A549 (cell line): ENCODE data around the gene CAMSAP1. TPM values are rescaled to one million over a fixed set of nuclear protein-coding genes. Genes with fewer than 3 reads are reported as not detected.

Experiments used
- ATAC-seq, 2 experiments: fragments of 200-7000 bp in 1 of 2; fragments of >200 bp in 1 of 2; cut with Nextera tagmentation in 1 of 2; cut with Tn5 transposase in 1 of 2; 3 replicates each; pipeline versions ENCODE4 v1.8.0 to v1.9.1; 2018 to 2020; ENCODE audit warnings: mild to moderate bottlenecking in 1 of 2, moderate library complexity in 1 of 2
- CTCF ChIA-PET: fragments of 300-600 bp; sonication (Branson Sonifier 250); formaldehyde crosslinking; extraction: SDS; loops from one replicate; lab custom pipeline; 2021; ENCODE audit warnings: antibody characterized with exemption, inconsistent platforms; lab: Yijun Ruan, JAX
- POLR2A ChIA-PET: fragments of 350-600 bp; formaldehyde crosslinking; extraction: SDS; loops from one replicate; lab custom pipeline; 2021; ENCODE audit warnings: antibody characterized with exemption, inconsistent platforms; lab: Yijun Ruan, JAX
- DNase-seq, 2 experiments: peaks; one replicate each; pipeline versions ENCODE4 v3.0.0 to v3.0.0-alpha.2; 2011 to 2016; ENCODE audit warnings: low read depth in 1 of 2, low spot score in 1 of 2
- FAIRE-seq: peaks from 2 replicates; lab custom pipeline; 2011; peaks lifted over from hg19 to GRCh38; lab: Jason Lieb, UNC
- H3K27ac ChIP-seq, 2 experiments: fragments of >200 bp; sonication (Bioruptor Twin); formaldehyde crosslinking; 3 replicates each; pipeline ENCODE4 v1.5.1; 2016 to 2017
- H3K4me1 ChIP-seq: fragments of >200 bp; sonication (Bioruptor Twin); formaldehyde crosslinking; 3 replicates; pipeline ENCODE4 v1.6.1; 2016
- H3K4me2 ChIP-seq: fragments of >200 bp; sonication (Bioruptor Twin); formaldehyde crosslinking; 3 replicates; pipeline ENCODE4 v1.6.1; 2016
- H3K4me3 ChIP-seq: fragments of >200 bp; sonication (Bioruptor Twin); formaldehyde crosslinking; 3 replicates; pipeline ENCODE4 v1.5.1; 2016
- H3K9me3 ChIP-seq: fragments of >200 bp; sonication (Bioruptor Twin); formaldehyde crosslinking; 3 replicates; pipeline ENCODE4 v1.6.1; 2016
- ATOH8 ChIP-seq: fragments of 250-450 bp; sonication (Bioruptor Pico); IDR thresholded peaks from 2 replicates; pipeline ENCODE4 v1.5.0; 2020; ENCODE audit warnings: low read depth, mild to moderate bottlenecking, moderate library complexity
- BHLHE40 ChIP-seq: IDR thresholded peaks from 2 replicates; pipeline ENCODE4 v1.6.1; 2012; ENCODE audit warnings: low read depth, low read length, inconsistent platforms
- CEBPB ChIP-seq, 2 experiments: fragments of >200 bp in 1 of 2; sonication (Bioruptor Twin) in 1 of 2; formaldehyde crosslinking in 1 of 2; IDR thresholded peaks; 2 replicates each; pipeline ENCODE4 v1.6.1; 2012 to 2016
- CHD2 ChIP-seq: fragments of 150-350 bp; IDR thresholded peaks from 2 replicates; pipeline ENCODE4 v1.6.1; 2014; ENCODE audit warnings: low read length; ENCODE audit not compliant: partially characterized antibody
- CHD4 ChIP-seq: fragments of 200-600 bp; sonication (generic); IDR thresholded peaks from 2 replicates; pipeline ENCODE4 v1.6.1; 2016; ENCODE audit warnings: antibody characterized with exemption, mild to moderate bottlenecking, borderline replicate concordance
- EHF ChIP-seq: fragments of 250-450 bp; sonication (Bioruptor Pico); IDR thresholded peaks from 2 replicates; pipeline ENCODE4 v1.5.0; 2020; ENCODE audit warnings: mild to moderate bottlenecking
- EP300 ChIP-seq, 2 experiments: fragments of >200 bp; sonication (Bioruptor Twin); formaldehyde crosslinking; IDR thresholded peaks; 2 replicates in 1 of 2; 3 replicates in 1 of 2; pipeline ENCODE4 v1.6.1; 2016 to 2017
- ESRRA ChIP-seq: fragments of 150-350 bp; IDR thresholded peaks from 2 replicates; pipeline ENCODE4 v1.6.1; 2014; ENCODE audit warnings: mild to moderate bottlenecking, low read length, borderline replicate concordance
- FOSB ChIP-seq: fragments of 250-450 bp; sonication (Bioruptor Pico); IDR thresholded peaks from 2 replicates; pipeline ENCODE4 v1.5.0; 2020; ENCODE audit warnings: mild to moderate bottlenecking, moderate library complexity
- FOXS1 ChIP-seq: fragments of 250-450 bp; sonication (Bioruptor Pico); IDR thresholded peaks from 2 replicates; pipeline ENCODE4 v1.5.0; 2020; ENCODE audit warnings: mild to moderate bottlenecking, moderate library complexity
- HDAC2 ChIP-seq: fragments of 200-600 bp; sonication (generic); IDR thresholded peaks from 2 replicates; pipeline ENCODE4 v1.6.1; 2016
- HEYL ChIP-seq: fragments of 250-450 bp; sonication (Bioruptor Pico); IDR thresholded peaks from 2 replicates; pipeline ENCODE4 v1.8.0; 2021; ENCODE audit warnings: mild to moderate bottlenecking, moderate library complexity
- HOXA7 ChIP-seq: fragments of 250-450 bp; sonication (Bioruptor Pico); IDR thresholded peaks from 2 replicates; pipeline ENCODE4 v1.5.0; 2020; ENCODE audit warnings: mild to moderate bottlenecking, moderate library complexity
- HOXB5 ChIP-seq: fragments of 250-450 bp; sonication (Bioruptor Pico); IDR thresholded peaks from 2 replicates; pipeline ENCODE4 v1.5.0; 2020; ENCODE audit warnings: mild to moderate bottlenecking, moderate library complexity
- JUN ChIP-seq, 2 experiments: fragments of >200 bp; sonication (Bioruptor Twin); formaldehyde crosslinking; IDR thresholded peaks; 2 replicates in 1 of 2; 3 replicates in 1 of 2; pipeline ENCODE4 v1.6.1; 2016 to 2017
- JUNB ChIP-seq: fragments of >200 bp; sonication (Bioruptor Twin); formaldehyde crosslinking; IDR thresholded peaks from 2 replicates; pipeline ENCODE4 v1.6.1; 2016
- KDM1A ChIP-seq: fragments of 200-600 bp; sonication (generic); IDR thresholded peaks from 2 replicates; pipeline ENCODE4 v1.6.1; 2016; ENCODE audit warnings: low read depth, mild to moderate bottlenecking
- KDM5A ChIP-seq: fragments of 200-600 bp; sonication (generic); IDR thresholded peaks from 2 replicates; pipeline ENCODE4 v1.6.1; 2016; ENCODE audit warnings: antibody characterized with exemption, mild to moderate bottlenecking
- MAZ ChIP-seq: fragments of 150-350 bp; IDR thresholded peaks from 2 replicates; pipeline ENCODE4 v1.6.1; 2014; ENCODE audit warnings: antibody characterized with exemption, low read depth, low read length, borderline replicate concordance
- MYC ChIP-seq: IDR thresholded peaks from 2 replicates; pipeline ENCODE4 v1.6.1; 2012; ENCODE audit warnings: mild to moderate bottlenecking, inconsistent platforms, low read length, improper control_type of control experiment, borderline replicate concordance
- NFE2L2 ChIP-seq: fragments of 150-350 bp; conservative IDR thresholded peaks from 2 replicates; pipeline ENCODE4 v1.6.1; 2014; ENCODE audit warnings: low read length
- NPAS2 ChIP-seq: fragments of 250-450 bp; sonication (Bioruptor Pico); IDR thresholded peaks from 2 replicates; pipeline ENCODE4 v1.8.0; 2022; ENCODE audit warnings: mild to moderate bottlenecking, moderate library complexity, borderline replicate concordance
- PHF8 ChIP-seq: fragments of 200-600 bp; sonication (generic); IDR thresholded peaks from 2 replicates; pipeline ENCODE4 v1.6.1; 2016; ENCODE audit warnings: low read depth, mild to moderate bottlenecking, antibody characterized with exemption, moderate library complexity, borderline replicate concordance
- POLR2A ChIP-seq: IDR thresholded peaks from 2 replicates; pipeline ENCODE4 v1.6.1; 2012; ENCODE audit warnings: mild to moderate bottlenecking, low read length
- RAD21 ChIP-seq, 2 experiments: fragments of >200 bp in 1 of 2; sonication (Bioruptor Twin) in 1 of 2; formaldehyde crosslinking in 1 of 2; IDR thresholded peaks in 1 of 2; conservative IDR thresholded peaks in 1 of 2; 2 replicates in 1 of 2; 3 replicates in 1 of 2; pipeline ENCODE4 v1.6.1; 2012 to 2018; ENCODE audit warnings: inconsistent platforms in 1 of 2
- RARB ChIP-seq: fragments of 250-450 bp; sonication (Bioruptor Pico); IDR thresholded peaks from 2 replicates; pipeline ENCODE4 v1.8.0; 2021; ENCODE audit warnings: mild to moderate bottlenecking, moderate library complexity
- RCOR1 ChIP-seq: fragments of 150-350 bp; IDR thresholded peaks from 2 replicates; pipeline ENCODE4 v1.6.1; 2014; ENCODE audit warnings: antibody characterized with exemption, low read length, low read depth
- SMC3 ChIP-seq: fragments of >200 bp; sonication (Bioruptor Twin); formaldehyde crosslinking; IDR thresholded peaks from 3 replicates; pipeline ENCODE4 v1.6.1; 2018; ENCODE audit warnings: inconsistent platforms
- SREBF2 ChIP-seq: fragments of 450-650 bp; IDR thresholded peaks from 2 replicates; pipeline ENCODE4 v1.6.1; 2014; ENCODE audit warnings: mild to moderate bottlenecking, moderate library complexity
- ZFP36 ChIP-seq: fragments of 450-650 bp; IDR thresholded peaks from 2 replicates; pipeline ENCODE4 v1.6.1; 2014; ENCODE audit warnings: borderline replicate concordance; ENCODE audit not compliant: partially characterized antibody
- ZNF302 ChIP-seq: fragments of 250-450 bp; sonication (Bioruptor Pico); IDR thresholded peaks from 2 replicates; pipeline ENCODE4 v1.9.0; 2021; ENCODE audit warnings: inconsistent platforms, mild to moderate bottlenecking, moderate library complexity
- WGBS: methylation state at CpG from one replicate; pipeline ENCODE4 v1.1.6; 2017; ENCODE audit errors: missing lambda C conversion rate; 5-methylcytosine and 5-hydroxymethylcytosine counted together
- polyA plus RNA-seq, 4 experiments: library from polyadenylated mRNA; depleted of rRNA in 3 of 4; stranded (reverse); fragments of >200 nt; fragmentation: RNase III in 1 of 4; extraction: RNeasy Plus Mini Kit Qiagen cat#74134 plus additional on column Dnase treatment in 1 of 4; gene quantifications; 2 replicates in 3 of 4; 3 replicates in 1 of 4; pipeline ENCODE4 v1.2.3, GENCODE V29; 2011 to 2017
- TF ChIP-seq, protein P1 (sequence below): IDR thresholded peaks from 2 replicates; pipeline ENCODE4 v1.6.1; 2012
- TF ChIP-seq, protein P2 (sequence below): fragments of >200 bp; sonication (Bioruptor Twin); formaldehyde crosslinking; IDR thresholded peaks from 3 replicates; pipeline ENCODE4 v1.6.1; 2016

The CAMSAP1 gene
- polyA plus RNA-seq, 2 of the 4 experiments (the other 2 are of a cell fraction): 8.6 to 15.0 TPM

GRCh38 chr9:135848341-135849047 lies 58.9 kb downstream of the CAMSAP1 start:
- H3K4me2 ChIP-seq: no peak overlapping the region

DNA sequence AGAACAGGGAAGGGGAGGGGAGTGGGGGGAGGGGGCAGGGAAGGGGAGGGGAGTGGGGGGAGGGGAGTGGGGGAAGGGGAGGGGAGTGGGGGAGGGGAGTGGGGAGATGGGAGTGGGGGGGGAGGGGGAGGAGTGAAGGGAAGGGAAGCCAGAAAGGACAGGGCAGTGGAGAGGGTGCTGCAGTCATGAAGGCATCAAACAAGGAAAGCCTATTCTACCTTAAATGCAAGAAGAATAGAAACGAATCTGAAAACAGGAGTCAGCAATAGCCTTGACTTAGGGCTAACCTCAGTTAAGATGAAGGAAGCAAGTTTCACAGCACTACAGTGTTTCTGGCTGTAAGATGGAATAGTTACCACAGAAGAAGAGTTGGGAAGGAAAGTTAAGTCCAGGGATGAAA lies 59.5 kb downstream of the CAMSAP1 start:
- 52% methylated on average over 1 of the region's 1 CpG for WGBS
- FAIRE-seq: no peak
- no peaks in the 10 kb centered on the region for H3K4me1 ChIP-seq
- POLR2A ChIA-PET: no interaction called here
- peak; percentile 25 to 50; a peak in 3 of 6 replicates for ATAC-seq
- DNase-seq: no peak
- H3K4me3 ChIP-seq: no peak overlapping the region
- H3K27ac ChIP-seq: no peak overlapping the region
- CTCF ChIA-PET: interaction anchor here (3.2 kb wide), 1 partner anchor 16 kb away, joined by 14 read pairs; no protein-coding TSS in a partner anchor
- H3K9me3 ChIP-seq: peaks cover 4% of the 10 kb centered on the region; the same call in 2 of the 3 replicates
- no peak overlapping the region for H3K4me2 ChIP-seq
- no peak for TF ChIP-seq JUNB
- no peak for TF ChIP-seq POLR2A
- TF ChIP-seq, all 56 proteins: peak for 0

More at GRCh38 chr9:135848341-135849047, 58.9 kb downstream of the CAMSAP1 start:
- DNase-seq (no peak), FAIRE-seq (no peak), ATAC-seq (peak; percentile 56 to 59; a peak in 5 of 6 replicates)
- peaks cover 4% of the 10 kb centered on the region; the same call in 2 of the 3 replicates for H3K9me3 ChIP-seq
- no peaks in the 10 kb centered on the region for H3K4me1 ChIP-seq
- ChIA-PET POLR2A (no interaction called here), CTCF (interaction anchor here (1.2 to 3.2 kb wide), 6 partner anchors 10 to 120 kb away, joined by 3 to 14 read pairs (median 3); no protein-coding TSS in a partner anchor)
- TF ChIP-seq MAZ (no peak), HOXB5 (CRISPR knock-in tag) (no peak), SMC3 (no peak), NFE2L2 (no peak), SREBF2 (no peak), MYC (no peak), FOSB (CRISPR knock-in tag) (no peak), ZFP36 (no peak), NPAS2 (CRISPR knock-in tag) (no peak), PHF8 (no peak), CEBPB (IDR thresholded peaks at IDR 0.05) (no peak), KDM1A (no peak), FOXS1 (CRISPR knock-in tag) (no peak), BHLHE40 (no peak), RAD21 (conservative IDR thresholded peaks at IDR 0.05 in 1 of 2, IDR thresholded peaks at IDR 0.05 in 1 of 2) (no peak), RCOR1 (no peak)
- TF ChIP-seq, protein P1, sequence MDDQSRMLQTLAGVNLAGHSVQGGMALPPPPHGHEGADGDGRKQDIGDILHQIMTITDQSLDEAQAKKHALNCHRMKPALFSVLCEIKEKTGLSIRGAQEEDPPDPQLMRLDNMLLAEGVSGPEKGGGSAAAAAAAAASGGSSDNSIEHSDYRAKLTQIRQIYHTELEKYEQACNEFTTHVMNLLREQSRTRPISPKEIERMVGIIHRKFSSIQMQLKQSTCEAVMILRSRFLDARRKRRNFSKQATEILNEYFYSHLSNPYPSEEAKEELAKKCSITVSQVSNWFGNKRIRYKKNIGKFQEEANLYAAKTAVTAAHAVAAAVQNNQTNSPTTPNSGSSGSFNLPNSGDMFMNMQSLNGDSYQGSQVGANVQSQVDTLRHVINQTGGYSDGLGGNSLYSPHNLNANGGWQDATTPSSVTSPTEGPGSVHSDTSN: no peak
- H3K4me3 ChIP-seq: no peak overlapping the region
- WGBS: 82% methylated on average over 13 of the region's 13 CpGs
- no peak overlapping the region for H3K27ac ChIP-seq

DNA sequence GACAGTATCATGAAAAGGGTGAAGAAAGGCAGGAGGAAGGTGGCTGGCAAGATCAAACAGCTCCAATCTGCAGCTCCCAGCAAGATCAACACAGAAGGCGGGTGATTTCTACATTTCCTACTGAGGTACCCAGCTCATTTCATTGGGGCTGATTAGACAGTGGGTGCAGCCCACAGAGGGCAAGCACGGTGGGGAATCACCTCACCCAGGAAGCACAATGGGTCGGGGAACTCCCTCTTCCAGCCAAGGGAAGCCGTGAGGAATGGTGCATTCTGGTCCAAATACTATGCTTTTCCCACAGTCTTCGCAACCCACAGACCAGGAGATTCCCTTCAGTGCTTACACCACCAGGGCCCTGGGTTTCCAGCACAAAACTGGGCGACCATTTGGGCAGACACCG lies 66.8 kb downstream of the CAMSAP1 start:
- POLR2A ChIA-PET: no interaction called here
- no peaks in the 10 kb centered on the region for H3K4me1 ChIP-seq
- no peak overlapping the region for H3K4me3 ChIP-seq
- ATAC-seq (no peak), FAIRE-seq (no peak)
- 87% methylated on average over 5 of the region's 7 CpGs for WGBS
- no peak overlapping the region for H3K4me2 ChIP-seq
- H3K27ac ChIP-seq: no peak overlapping the region
- H3K9me3 ChIP-seq: peaks cover 4% of the 10 kb centered on the region; the same call in 2 of the 3 replicates
- CTCF ChIA-PET: interaction anchor here (1.0 kb wide), 2 partner anchors 23 to 282 kb away, joined by 3 to 4 read pairs; no protein-coding TSS in a partner anchor
- TF ChIP-seq EP300 (IDR thresholded peaks at IDR 0.05) (no peak), CHD2 (no peak), RARB (CRISPR knock-in tag) (no peak), KDM1A (no peak), HDAC2 (no peak), EHF (CRISPR knock-in tag) (no peak), KDM5A (no peak), JUN (IDR thresholded peaks at IDR 0.05) (no peak), CHD4 (no peak), HEYL (CRISPR knock-in tag) (no peak), HOXA7 (no peak), ATOH8 (no peak), HOXB5 (CRISPR knock-in tag) (no peak), ZFP36 (no peak), ZNF302 (no peak), ESRRA (no peak)
- TF ChIP-seq, protein P2, sequence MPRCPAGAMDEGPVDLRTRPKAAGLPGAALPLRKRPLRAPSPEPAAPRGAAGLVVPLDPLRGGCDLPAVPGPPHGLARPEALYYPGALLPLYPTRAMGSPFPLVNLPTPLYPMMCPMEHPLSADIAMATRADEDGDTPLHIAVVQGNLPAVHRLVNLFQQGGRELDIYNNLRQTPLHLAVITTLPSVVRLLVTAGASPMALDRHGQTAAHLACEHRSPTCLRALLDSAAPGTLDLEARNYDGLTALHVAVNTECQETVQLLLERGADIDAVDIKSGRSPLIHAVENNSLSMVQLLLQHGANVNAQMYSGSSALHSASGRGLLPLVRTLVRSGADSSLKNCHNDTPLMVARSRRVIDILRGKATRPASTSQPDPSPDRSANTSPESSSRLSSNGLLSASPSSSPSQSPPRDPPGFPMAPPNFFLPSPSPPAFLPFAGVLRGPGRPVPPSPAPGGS: no peak
- TF ChIP-seq, all 56 proteins: peak for 0
- DNase-seq: no peak
